Measurements from ENCODE around the gene SNRK. TPM values are rescaled to one million over a fixed set of nuclear protein-coding genes. Genes with fewer than 3 reads are reported as not detected.

SNRK gene
- total and polyA plus RNA-seq, 2 donors (not counting 3 experiments of a cell fraction or from before 2014, with no cell fraction given), result 43.3 to 99.9 TPM

DNA sequence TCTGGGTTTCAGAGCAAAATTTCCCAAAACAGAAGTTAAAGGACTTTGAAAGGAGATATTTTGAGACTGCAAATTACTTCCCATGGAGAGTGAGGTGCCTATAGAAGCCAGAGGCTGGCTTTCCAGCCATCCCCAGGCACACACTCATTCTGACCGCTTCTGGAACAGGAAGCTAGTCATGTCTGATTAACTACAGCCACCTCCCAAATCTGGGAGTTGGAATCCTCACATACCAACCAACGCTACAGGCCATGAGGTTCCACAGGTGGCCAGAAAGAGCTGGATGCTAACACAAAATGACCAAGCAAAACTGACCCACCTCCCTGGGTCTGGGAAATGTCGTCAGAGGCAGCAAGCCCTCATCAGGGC, 87.2 kb downstream of the SNRK start:
- DNase-seq (ENCODE audit: low read depth, low spot score) (no peak), FAIRE-seq (peak; percentile 83)
- Histone ChIP-seq H2AFZ (ENCODE audit: low read depth, low read length) (no peak overlapping the region), H3K36me3 (ENCODE audit: control insufficient read depth in 2 of 2, extremely low read depth in 1 of 2, insufficient read depth in 2 of 2, low read length in 2 of 2) (no peaks in the 10 kb centered on the region), H3K27ac (ENCODE audit: insufficient read depth, low read depth, low read length) (no peak overlapping the region), H3K4me1 (ENCODE audit: control insufficient read depth, extremely low read depth, insufficient read depth, low read length) (peaks cover 10% of the 10 kb centered on the region), H3K9ac (replicated peaks; ENCODE audit: extremely low read depth, insufficient read depth, low read length) (no peak overlapping the region), H3K4me2 (ENCODE audit: insufficient read depth, low read length) (no peak overlapping the region), H3K4me3 (replicated peaks in 1 of 3; ENCODE audit: insufficient read depth in 1 of 3, low read depth in 1 of 3, low read length in 3 of 3) (no peak overlapping the region), H3K9me1 (replicated peaks; ENCODE audit: control insufficient read depth, extremely low read depth, insufficient read depth, low read length) (no peaks in the 10 kb centered on the region), H3K27me3 (ENCODE audit: control insufficient read depth in 2 of 2, insufficient read depth in 2 of 2, low read length in 2 of 2) (no peaks in the 10 kb centered on the region), H3K9me3 (replicated peaks; ENCODE audit: control insufficient read depth, insufficient read depth, low read length) (no peaks in the 10 kb centered on the region), H3K79me2 (ENCODE audit: control insufficient read depth, insufficient read depth, low read length) (no peaks in the 10 kb centered on the region), H4K20me1 (replicated peaks; ENCODE audit: control insufficient read depth, extremely low read depth, insufficient read depth, low read length) (no peaks in the 10 kb centered on the region)
- BruUV-seq (replicated peaks), result no TSS peak
- ChIA-PET POLR2A (no interaction called here), CTCF (interaction anchor here (0.5 to 2.0 kb wide), 6 partner anchors 9 to 211 kb away, joined by 3 to 11 read pairs (median 5); no protein-coding TSS in a partner anchor)
- dilution Hi-C loops (cut with MboI; ENCODE audit: extremely low pct_ligation_motif_present, low sequenced_read_pairs), result no loop called here
- intact Hi-C loops (cut with micrococcal nuclease), result loop anchor here (1.0 kb wide), 1 partner anchor 16 kb away; no protein-coding TSS in a partner anchor
- TF ChIP-seq POLR2AphosphoS5 (IDR thresholded peaks at IDR 0.05; ENCODE audit: insufficient read depth, low read depth, low read length), result peak; percentile 25
- TF ChIP-seq, protein P1, sequence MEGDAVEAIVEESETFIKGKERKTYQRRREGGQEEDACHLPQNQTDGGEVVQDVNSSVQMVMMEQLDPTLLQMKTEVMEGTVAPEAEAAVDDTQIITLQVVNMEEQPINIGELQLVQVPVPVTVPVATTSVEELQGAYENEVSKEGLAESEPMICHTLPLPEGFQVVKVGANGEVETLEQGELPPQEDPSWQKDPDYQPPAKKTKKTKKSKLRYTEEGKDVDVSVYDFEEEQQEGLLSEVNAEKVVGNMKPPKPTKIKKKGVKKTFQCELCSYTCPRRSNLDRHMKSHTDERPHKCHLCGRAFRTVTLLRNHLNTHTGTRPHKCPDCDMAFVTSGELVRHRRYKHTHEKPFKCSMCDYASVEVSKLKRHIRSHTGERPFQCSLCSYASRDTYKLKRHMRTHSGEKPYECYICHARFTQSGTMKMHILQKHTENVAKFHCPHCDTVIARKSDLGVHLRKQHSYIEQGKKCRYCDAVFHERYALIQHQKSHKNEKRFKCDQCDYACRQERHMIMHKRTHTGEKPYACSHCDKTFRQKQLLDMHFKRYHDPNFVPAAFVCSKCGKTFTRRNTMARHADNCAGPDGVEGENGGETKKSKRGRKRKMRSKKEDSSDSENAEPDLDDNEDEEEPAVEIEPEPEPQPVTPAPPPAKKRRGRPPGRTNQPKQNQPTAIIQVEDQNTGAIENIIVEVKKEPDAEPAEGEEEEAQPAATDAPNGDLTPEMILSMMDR (IDR thresholded peaks at IDR 0.05; ENCODE audit: extremely low read depth in 1 of 2, insufficient read depth in 1 of 2, low read depth in 1 of 2, low read length in 2 of 2), result no peak

DNA sequence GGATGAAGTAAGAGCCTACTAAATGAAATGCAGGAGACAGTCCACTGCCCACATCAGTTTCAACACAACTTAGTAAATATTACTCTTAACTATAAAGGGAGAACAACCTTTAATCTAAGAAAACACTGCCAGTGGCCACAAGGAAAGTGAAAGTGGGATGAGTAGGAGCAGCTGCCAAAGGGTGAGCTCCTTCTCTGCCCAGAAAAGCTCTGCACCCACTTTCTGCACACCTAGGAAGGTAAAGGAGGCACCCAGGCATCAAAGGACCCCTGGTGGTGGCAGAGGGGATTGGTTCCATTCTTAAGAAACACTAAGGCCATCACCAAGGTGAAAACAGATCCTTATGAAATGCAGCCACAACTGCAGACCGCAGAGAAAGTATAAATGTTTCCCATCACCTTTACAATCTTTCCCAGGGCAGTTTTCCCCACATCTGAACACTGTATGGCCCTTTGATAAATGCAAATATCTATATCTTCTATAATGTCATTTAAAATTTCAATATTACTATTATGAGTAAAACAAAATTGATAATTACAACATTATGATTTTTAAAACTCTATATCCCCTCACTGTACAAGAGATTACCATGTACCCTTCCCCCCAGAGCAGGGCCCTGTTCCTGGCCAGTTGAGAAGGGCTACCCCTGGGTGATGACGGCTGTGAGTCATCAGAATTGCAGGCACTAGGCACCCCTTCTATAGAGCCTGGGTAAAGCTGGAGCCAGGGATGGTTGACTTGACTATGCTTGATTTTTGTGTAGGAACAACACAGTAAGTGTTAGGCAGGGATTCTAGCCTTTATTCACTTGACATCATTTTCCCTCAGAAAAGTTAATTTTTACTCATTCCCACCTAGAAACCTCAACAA, 92.0 kb downstream of the SNRK start:
- TF ChIP-seq, protein P1 (IDR thresholded peaks at IDR 0.05; ENCODE audit: extremely low read depth in 1 of 2, insufficient read depth in 1 of 2, low read depth in 1 of 2, low read length in 2 of 2), result peak; percentile 49 to 53
- TF ChIP-seq, protein P2, sequence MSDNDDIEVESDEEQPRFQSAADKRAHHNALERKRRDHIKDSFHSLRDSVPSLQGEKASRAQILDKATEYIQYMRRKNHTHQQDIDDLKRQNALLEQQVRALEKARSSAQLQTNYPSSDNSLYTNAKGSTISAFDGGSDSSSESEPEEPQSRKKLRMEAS (IDR thresholded peaks at IDR 0.05; ENCODE audit: insufficient read depth, insufficient read length), result no peak
- TF ChIP-seq POLR2AphosphoS5 (IDR thresholded peaks at IDR 0.05; ENCODE audit: insufficient read depth, low read depth, low read length) (no peak), POLR2A (IDR thresholded peaks at IDR 0.05; ENCODE audit: low read depth, low read length) (no peak)
- Histone ChIP-seq H2AFZ (ENCODE audit: low read depth, low read length) (no peak overlapping the region), H3K4me1 (ENCODE audit: control insufficient read depth, extremely low read depth, insufficient read depth, low read length) (peaks cover 11% of the 10 kb centered on the region), H3K36me3 (ENCODE audit: control insufficient read depth in 2 of 2, extremely low read depth in 1 of 2, insufficient read depth in 2 of 2, low read length in 2 of 2) (no peaks in the 10 kb centered on the region), H3K27ac (ENCODE audit: insufficient read depth, low read depth, low read length) (no peak overlapping the region), H3K79me2 (ENCODE audit: control insufficient read depth, insufficient read depth, low read length) (no peaks in the 10 kb centered on the region), H3K4me3 (replicated peaks in 1 of 3; ENCODE audit: insufficient read depth in 1 of 3, low read depth in 1 of 3, low read length in 3 of 3) (no peak overlapping the region), H3K9me3 (replicated peaks; ENCODE audit: control insufficient read depth, insufficient read depth, low read length) (no peaks in the 10 kb centered on the region), H3K4me2 (ENCODE audit: insufficient read depth, low read length) (no peak overlapping the region), H4K20me1 (replicated peaks; ENCODE audit: control insufficient read depth, extremely low read depth, insufficient read depth, low read length) (no peaks in the 10 kb centered on the region), H3K9me1 (replicated peaks; ENCODE audit: control insufficient read depth, extremely low read depth, insufficient read depth, low read length) (no peaks in the 10 kb centered on the region), H3K9ac (replicated peaks; ENCODE audit: extremely low read depth, insufficient read depth, low read length) (no peak overlapping the region), H3K27me3 (ENCODE audit: control insufficient read depth in 2 of 2, insufficient read depth in 2 of 2, low read length in 2 of 2) (no peaks in the 10 kb centered on the region)
- FAIRE-seq, result no peak
- BruUV-seq (replicated peaks), result no TSS peak
- ChIA-PET POLR2A (interaction anchor here (1.2 kb wide), 1 partner anchor 11 kb away, joined by 3 read pairs; no protein-coding TSS in a partner anchor), CTCF (interaction anchor here (0.6 kb wide), 1 partner anchor 20 kb away, joined by 3 read pairs; no protein-coding TSS in a partner anchor)
- dilution Hi-C loops (cut with MboI; ENCODE audit: extremely low pct_ligation_motif_present, low sequenced_read_pairs) (loop anchor here (25.0 kb wide), 1 partner anchor 191 kb away; no protein-coding TSS in a partner anchor), intact Hi-C loops (cut with micrococcal nuclease) (no loop called here)
- no peak for DNase-seq (ENCODE audit: low read depth, low spot score)

Data from endothelial cell of umbilical vein (primary cell).